SK-N-SH (cell line): ENCODE measurements around the gene CCDC116. TPM values are rescaled to one million over a fixed set of nuclear protein-coding genes. Genes with fewer than 3 reads are reported as not detected.

ENCODE experiments used
- CTCF ChIA-PET: fragments of 300-600, 350-600 bp; formaldehyde crosslinking; extraction: SDS; loops from one replicate; lab custom pipeline; 2021; lab: Yijun Ruan, JAX
- POLR2A ChIA-PET: fragments of 350-600 bp; sonication (Branson Sonifier 250); formaldehyde crosslinking; extraction: SDS; loops from one replicate; lab custom pipeline; 2020; ENCODE audit warnings: antibody characterized with exemption, inconsistent platforms; lab: Yijun Ruan, JAX
- DNase-seq: peaks from one replicate; pipeline ENCODE4 v3.0.0; 2012
- H2AFZ ChIP-seq: fragments of 200-600 bp; sonication (generic); 2 replicates; pipeline ENCODE4 v1.8.1; 2016; ENCODE audit warnings: antibody characterized with exemption, mild to moderate bottlenecking, low read depth
- H3F3A ChIP-seq: fragments of 200-600 bp; sonication (generic); replicated peaks from 2 replicates; pipeline ENCODE3; 2016; ENCODE audit warnings: antibody characterized with exemption, mild to moderate bottlenecking; ENCODE audit not compliant: insufficient read depth
- H3K27ac ChIP-seq, 2 experiments: fragments of 200-500 bp in 1 of 2; fragments of 200-600 bp in 1 of 2; sonication (Bioruptor generic) in 1 of 2; sonication (generic), shearing (Covaris generic) in 1 of 2; 2 replicates each; pipeline versions ENCODE4 v1.5.1 to v1.6.1; 2014 to 2016; ENCODE audit warnings: low read depth in 2 of 2, inconsistent platforms in 1 of 2, low read length in 1 of 2, mild to moderate bottlenecking in 1 of 2, mixed read lengths in 1 of 2
- H3K27me3 ChIP-seq: fragments of 200-600 bp; sonication (generic), shearing (Covaris generic); 2 replicates; pipeline ENCODE4 v1.6.1; 2016; ENCODE audit warnings: mixed run types; ENCODE audit not compliant: insufficient read depth
- H3K36me3 ChIP-seq, 2 experiments: fragments of 200-500 bp in 1 of 2; fragments of 200-600 bp in 1 of 2; sonication (Bioruptor generic) in 1 of 2; sonication (generic) in 1 of 2; replicated peaks in 1 of 2; 2 replicates each; pipeline versions ENCODE3 to v1.5.1; 2014 to 2016; ENCODE audit warnings: low read length in 1 of 2, mild to moderate bottlenecking in 1 of 2; ENCODE audit not compliant: insufficient read depth in 2 of 2, control insufficient read depth in 1 of 2
- H3K4me1 ChIP-seq, 2 experiments: fragments of 200-500 bp in 1 of 2; fragments of 200-600 bp in 1 of 2; sonication (Bioruptor generic) in 1 of 2; sonication (generic), shearing (Covaris generic) in 1 of 2; 2 replicates each; pipeline versions ENCODE4 v1.5.1 to v1.6.1; 2014 to 2016; ENCODE audit warnings: low read depth in 1 of 2, low read length in 1 of 2, mixed run types in 1 of 2; ENCODE audit not compliant: insufficient read depth in 2 of 2, control insufficient read depth in 1 of 2
- H3K4me2 ChIP-seq: fragments of 200-600 bp; sonication (generic), shearing (Covaris generic); 2 replicates; pipeline ENCODE4 v1.6.1; 2017; ENCODE audit warnings: mixed run types
- H3K4me3 ChIP-seq, 2 experiments: fragments of 200-500 bp in 1 of 2; fragments of 200-600 bp in 1 of 2; sonication (Bioruptor generic) in 1 of 2; sonication (generic), shearing (Covaris generic) in 1 of 2; 2 replicates each; pipeline versions ENCODE4 v1.5.1 to v1.8.1; 2014 to 2016; ENCODE audit warnings: low read depth in 2 of 2, inconsistent platforms in 1 of 2, low read length in 1 of 2, mild to moderate bottlenecking in 1 of 2, mixed read lengths in 1 of 2, moderate library complexity in 1 of 2
- H3K79me2 ChIP-seq: fragments of 200-600 bp; sonication (generic); 2 replicates; pipeline ENCODE4 v1.8.1; 2017; ENCODE audit warnings: mild to moderate bottlenecking; ENCODE audit not compliant: insufficient read depth
- H3K9ac ChIP-seq: fragments of 200-600 bp; sonication (generic); 2 replicates; pipeline ENCODE4 v1.6.1; 2017; ENCODE audit warnings: mixed run types
- H3K9me2 ChIP-seq: fragments of 200-600 bp; sonication (generic); 2 replicates; pipeline ENCODE4 v1.6.1; 2017; ENCODE audit warnings: mixed run types
- H3K9me3 ChIP-seq: fragments of 200-600 bp; sonication (generic); 2 replicates; pipeline ENCODE4 v1.6.1; 2017; ENCODE audit warnings: mixed run types, mild to moderate bottlenecking, moderate library complexity
- H4K20me1 ChIP-seq: fragments of 200-600 bp; sonication (generic); 2 replicates; pipeline ENCODE4 v1.6.1; 2017; ENCODE audit warnings: mild to moderate bottlenecking, mixed run types; ENCODE audit not compliant: insufficient read depth
- CTCF ChIP-seq: fragments of 200-600 bp; sonication (generic); IDR thresholded peaks from 2 replicates; pipeline ENCODE4 v1.6.1; 2017; ENCODE audit warnings: antibody characterized with exemption, mild to moderate bottlenecking, moderate library complexity
- MAX ChIP-seq: IDR thresholded peaks from 2 replicates; pipeline ENCODE4 v1.4.0; 2012; ENCODE audit warnings: low read depth
- NRF1 ChIP-seq: IDR thresholded peaks from 2 replicates; pipeline ENCODE4 v1.6.1; 2012; ENCODE audit warnings: low read depth, mild to moderate bottlenecking, low read length
- RCOR1 ChIP-seq: fragments of 150-350 bp; IDR thresholded peaks from 2 replicates; pipeline ENCODE4 v1.6.1; 2017; ENCODE audit warnings: antibody characterized with exemption, low read length
- REST ChIP-seq: IDR thresholded peaks from 2 replicates; pipeline ENCODE4 v1.6.1; 2012; ENCODE audit warnings: mild to moderate bottlenecking, low read depth, low read length, moderate library complexity
- SIN3A ChIP-seq: IDR thresholded peaks from 2 replicates; pipeline ENCODE4 v1.6.1; 2012; ENCODE audit warnings: low read depth, mild to moderate bottlenecking, low read length, moderate library complexity, borderline replicate concordance
- USF1 ChIP-seq: IDR thresholded peaks from 2 replicates; pipeline ENCODE4 v1.4.0; 2012; ENCODE audit warnings: low read depth, borderline replicate concordance
- WGBS: methylation state at CpG from one replicate; pipeline ENCODE4 v1.1.6; 2017; ENCODE audit warnings: low lambda C conversion rate; 5-methylcytosine and 5-hydroxymethylcytosine counted together
- polyA plus RNA-seq, 3 experiments: library from polyadenylated mRNA; depleted of rRNA; stranded (reverse); fragments of >200 nt; gene quantifications; 2 replicates each; pipeline ENCODE4 v1.2.3, GENCODE V29; 2012

CCDC116 gene
- polyA plus RNA-seq, 1 of the 3 experiments (the other 2 are of a cell fraction) = 0.28 TPM

- no peak for TF ChIP-seq REST
- no peak for TF ChIP-seq SIN3A
- TF ChIP-seq MAX = no peak
- peak; percentile 84 for TF ChIP-seq CTCF
Observed at GRCh38 chr22:21646608-21647590, 14.3 kb downstream of the CCDC116 start (continued).

- Histone ChIP-seq H3K36me3 (peaks cover 0 to 8% of the 10 kb centered on the region in 2 experiments), H3K27ac (no peak overlapping the region), H3K27me3 (no peaks in the 10 kb centered on the region), H3K4me1 (peaks cover 8 to 20% of the 10 kb centered on the region in 2 experiments; a peak in 2 of 4 replicates), H3K9ac (no peak overlapping the region), H3K79me2 (peaks cover 15% of the 10 kb centered on the region), H3K9me2 (no peaks in the 10 kb centered on the region), H3F3A (no peaks in the 10 kb centered on the region), H3K9me3 (no peaks in the 10 kb centered on the region), H3K4me2 (peak overlapping the region; percentile 100; the same call in 1 of the 2 replicates), H3K4me3 (no peak overlapping the region), H4K20me1 (no peaks in the 10 kb centered on the region), H2AFZ (no peak overlapping the region)
- WGBS = 95% methylated on average over 6 of the region's 7 CpGs
- ChIA-PET CTCF (no interaction called here), POLR2A (interaction anchor here (1.5 kb wide), 1 partner anchor 8 kb away, joined by 6 read pairs; the partner anchor contains the start of gene SDF2L1)
- no peak for TF ChIP-seq USF1
- no peak for TF ChIP-seq NRF1
- no peak for TF ChIP-seq RCOR1
- no peak for DNase-seq
Observed at GRCh38 chr22:21650280-21650679, 17.7 kb downstream of the CCDC116 start.
